ENCODE data around the gene PEPD.

PEPD gene

DNA sequence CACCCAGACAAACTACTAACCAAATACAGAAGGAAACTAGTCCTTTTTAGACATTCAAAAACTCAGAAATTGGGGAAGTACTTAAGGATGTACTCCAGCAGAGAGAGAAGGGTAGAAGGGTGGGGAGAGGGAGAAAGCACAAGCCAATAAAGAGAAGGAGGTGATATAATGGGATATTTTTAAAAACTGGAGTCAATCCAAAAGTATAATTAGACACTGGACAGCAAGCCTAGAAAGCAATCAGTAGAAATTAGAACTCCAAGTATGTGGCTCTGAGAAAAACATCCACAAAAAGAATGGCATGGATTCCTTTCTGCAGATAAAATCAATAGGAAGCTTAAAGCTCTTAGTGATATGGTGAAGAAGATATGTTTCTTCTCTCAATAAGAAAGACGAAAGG, 55.8 kb downstream of the PEPD start:
- DNase-seq (ENCODE audit: low read depth), result no peak
- TF ChIP-seq, protein P1, sequence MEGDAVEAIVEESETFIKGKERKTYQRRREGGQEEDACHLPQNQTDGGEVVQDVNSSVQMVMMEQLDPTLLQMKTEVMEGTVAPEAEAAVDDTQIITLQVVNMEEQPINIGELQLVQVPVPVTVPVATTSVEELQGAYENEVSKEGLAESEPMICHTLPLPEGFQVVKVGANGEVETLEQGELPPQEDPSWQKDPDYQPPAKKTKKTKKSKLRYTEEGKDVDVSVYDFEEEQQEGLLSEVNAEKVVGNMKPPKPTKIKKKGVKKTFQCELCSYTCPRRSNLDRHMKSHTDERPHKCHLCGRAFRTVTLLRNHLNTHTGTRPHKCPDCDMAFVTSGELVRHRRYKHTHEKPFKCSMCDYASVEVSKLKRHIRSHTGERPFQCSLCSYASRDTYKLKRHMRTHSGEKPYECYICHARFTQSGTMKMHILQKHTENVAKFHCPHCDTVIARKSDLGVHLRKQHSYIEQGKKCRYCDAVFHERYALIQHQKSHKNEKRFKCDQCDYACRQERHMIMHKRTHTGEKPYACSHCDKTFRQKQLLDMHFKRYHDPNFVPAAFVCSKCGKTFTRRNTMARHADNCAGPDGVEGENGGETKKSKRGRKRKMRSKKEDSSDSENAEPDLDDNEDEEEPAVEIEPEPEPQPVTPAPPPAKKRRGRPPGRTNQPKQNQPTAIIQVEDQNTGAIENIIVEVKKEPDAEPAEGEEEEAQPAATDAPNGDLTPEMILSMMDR (IDR thresholded peaks at IDR 0.05; ENCODE audit: insufficient read depth, low read depth, low read length, missing control alignments), result no peak
- no peak overlapping the region for H3K4me3 ChIP-seq (ENCODE audit: low read length)

DNA sequence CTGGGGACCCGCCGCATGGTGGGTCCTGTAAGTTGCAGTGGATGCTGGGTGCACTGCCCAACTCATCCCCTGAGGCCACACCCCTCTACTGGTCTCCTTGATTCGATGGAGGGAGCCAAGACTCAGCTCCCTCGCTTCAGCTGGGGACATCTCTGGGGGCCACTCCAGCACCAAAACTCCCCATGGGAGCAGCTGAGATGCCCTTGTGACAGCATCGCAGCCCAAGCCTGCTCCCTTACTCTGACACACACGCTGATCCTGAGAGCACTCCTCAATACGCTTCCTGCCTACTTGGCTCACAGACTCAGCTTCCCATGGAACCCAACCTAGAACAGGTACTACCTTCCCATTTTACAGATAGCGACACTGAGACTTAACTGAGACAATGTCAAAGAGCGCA, 56.2 kb downstream of the PEPD start:
- TF ChIP-seq, protein P1 (IDR thresholded peaks at IDR 0.05; ENCODE audit: insufficient read depth, low read depth, low read length, missing control alignments), result no peak
- no peak for DNase-seq (ENCODE audit: low read depth)
- H3K4me3 ChIP-seq (ENCODE audit: low read length), result no peak overlapping the region

DNA sequence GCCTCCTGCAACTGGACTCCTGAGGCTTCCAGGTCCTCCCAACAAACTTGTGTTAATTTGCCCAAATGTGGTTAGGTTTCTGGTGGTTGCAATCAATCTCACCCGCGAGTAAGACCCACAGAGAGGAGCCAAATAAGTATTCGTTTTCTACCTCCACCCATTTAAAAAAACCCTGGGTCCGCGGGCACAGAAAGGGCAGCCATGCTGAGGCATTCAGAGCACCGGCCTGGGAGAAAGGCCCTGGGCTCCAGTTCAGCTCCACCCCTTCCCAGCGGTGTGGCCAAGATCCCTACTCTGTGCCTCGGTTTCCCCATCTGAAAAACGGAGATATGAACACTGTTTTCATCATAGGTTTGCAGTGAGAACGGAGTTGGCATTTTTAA, 56.9 kb downstream of the PEPD start:
- DNase-seq (ENCODE audit: low read depth), result no peak
- TF ChIP-seq, protein P1 (IDR thresholded peaks at IDR 0.05; ENCODE audit: insufficient read depth, low read depth, low read length, missing control alignments), result no peak
- no peak overlapping the region for H3K4me3 ChIP-seq (ENCODE audit: low read length)

DNA sequence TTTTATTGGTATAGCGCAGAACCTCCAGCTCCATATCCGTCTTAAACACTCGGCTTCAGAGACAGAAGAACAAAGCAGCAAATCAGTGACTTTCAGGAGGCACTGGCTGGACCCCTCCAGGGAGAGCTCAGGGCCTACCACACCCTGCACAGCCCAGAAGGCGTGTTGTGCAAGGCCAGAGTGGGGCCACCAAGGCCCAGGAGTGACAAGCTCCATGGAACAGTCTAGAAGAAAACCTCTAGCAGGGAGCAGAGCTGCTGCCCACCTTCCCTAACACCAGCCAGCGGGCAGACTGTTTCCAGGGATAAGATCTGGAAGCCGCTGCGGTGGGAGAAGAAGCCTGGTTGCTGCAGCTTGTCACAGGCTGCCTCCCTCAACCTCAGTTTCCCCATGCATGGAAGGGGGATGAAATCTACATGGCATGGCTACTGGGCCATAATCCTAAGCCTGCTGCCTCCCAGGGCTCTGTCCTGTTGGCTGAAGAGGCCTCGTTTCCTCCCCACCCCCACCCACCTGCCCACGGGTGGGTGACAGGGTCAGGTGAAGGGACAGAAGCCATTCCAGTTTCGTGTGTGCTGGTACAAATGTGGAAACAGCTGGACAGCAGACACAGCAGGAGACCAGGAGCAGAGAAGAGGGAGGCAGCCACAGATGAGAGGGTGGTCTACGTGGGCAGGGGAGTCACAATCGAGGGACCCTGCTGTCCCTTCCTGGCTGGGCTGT, 57.4 kb downstream of the PEPD start:
- TF ChIP-seq, protein P1 (IDR thresholded peaks at IDR 0.05; ENCODE audit: insufficient read depth, low read depth, low read length, missing control alignments), result no peak
- no peak for DNase-seq (ENCODE audit: low read depth)
- H3K4me3 ChIP-seq (ENCODE audit: low read length), result no peak overlapping the region

DNA sequence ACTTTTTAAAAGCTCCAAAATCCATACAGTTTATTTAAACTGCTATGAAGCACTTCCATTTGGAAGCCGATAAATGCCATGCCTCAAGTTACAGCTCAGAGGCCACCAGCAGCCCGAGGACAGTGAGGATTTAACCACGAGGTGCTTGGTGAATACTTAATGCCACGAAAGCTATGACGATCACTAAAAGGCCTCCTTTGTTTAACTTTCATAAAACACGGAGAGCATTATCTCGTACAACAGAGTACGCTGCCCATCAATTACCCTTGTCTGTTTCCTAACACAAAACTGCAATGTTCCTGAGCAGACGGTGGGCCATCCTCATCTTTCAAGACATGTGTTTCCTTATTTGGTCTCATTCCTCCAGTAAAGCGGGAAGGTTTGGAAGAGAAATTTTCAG, 58.4 kb downstream of the PEPD start:
- no peak for DNase-seq (ENCODE audit: low read depth)
- H3K4me3 ChIP-seq (ENCODE audit: low read length), result no peak overlapping the region
- TF ChIP-seq, protein P1 (IDR thresholded peaks at IDR 0.05; ENCODE audit: insufficient read depth, low read depth, low read length, missing control alignments), result no peak

DNA sequence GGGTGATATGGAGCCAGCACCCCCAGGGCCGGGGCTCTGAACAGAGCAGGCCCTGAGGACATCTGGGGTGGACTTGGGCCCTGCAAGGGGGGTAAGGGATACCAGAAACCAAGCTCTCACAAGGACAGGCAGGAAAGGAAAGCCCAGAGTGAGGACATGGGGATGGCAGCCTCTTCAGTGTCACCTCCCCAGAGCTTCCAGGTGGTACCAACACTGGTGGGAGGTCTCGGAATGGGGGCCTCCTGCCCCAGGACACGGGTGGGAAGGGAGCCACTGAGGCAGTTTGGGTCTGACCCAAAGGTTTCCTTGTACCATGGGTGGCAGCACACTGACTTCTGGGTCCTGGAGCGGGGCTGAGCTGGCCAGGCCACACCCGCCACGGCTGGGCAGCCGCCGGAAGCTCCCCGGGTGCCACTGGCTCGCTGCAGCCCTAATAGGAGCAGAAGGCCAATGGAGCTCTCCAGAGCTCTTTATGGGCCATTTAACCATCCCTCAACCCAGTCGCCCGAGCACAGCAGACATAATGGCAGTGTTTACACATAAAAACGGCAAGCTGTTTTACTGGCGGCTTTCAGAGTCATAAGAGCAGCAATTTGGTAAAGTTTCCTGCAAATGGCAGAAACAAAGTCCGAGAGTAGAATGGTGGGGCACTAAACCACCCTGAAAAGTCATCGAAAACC, 59.3 kb downstream of the PEPD start:
- no peak for DNase-seq (ENCODE audit: low read depth)
- TF ChIP-seq, protein P1 (IDR thresholded peaks at IDR 0.05; ENCODE audit: insufficient read depth, low read depth, low read length, missing control alignments), result no peak
- no peak overlapping the region for H3K4me3 ChIP-seq (ENCODE audit: low read length)
